COR-L47 (cell line): ENCODE measurements around the gene SLC13A3.
"Not testable (repeated sequence)": the region's sequence is repeated elsewhere in the genome, so short reads cannot be mapped to it uniquely, and the experiment has no call there.

Experiments
- DNase-seq: peaks from one replicate; lab custom pipeline; 2025; lab: John Stamatoyannopoulos, UW

The SLC13A3 gene

DNA sequence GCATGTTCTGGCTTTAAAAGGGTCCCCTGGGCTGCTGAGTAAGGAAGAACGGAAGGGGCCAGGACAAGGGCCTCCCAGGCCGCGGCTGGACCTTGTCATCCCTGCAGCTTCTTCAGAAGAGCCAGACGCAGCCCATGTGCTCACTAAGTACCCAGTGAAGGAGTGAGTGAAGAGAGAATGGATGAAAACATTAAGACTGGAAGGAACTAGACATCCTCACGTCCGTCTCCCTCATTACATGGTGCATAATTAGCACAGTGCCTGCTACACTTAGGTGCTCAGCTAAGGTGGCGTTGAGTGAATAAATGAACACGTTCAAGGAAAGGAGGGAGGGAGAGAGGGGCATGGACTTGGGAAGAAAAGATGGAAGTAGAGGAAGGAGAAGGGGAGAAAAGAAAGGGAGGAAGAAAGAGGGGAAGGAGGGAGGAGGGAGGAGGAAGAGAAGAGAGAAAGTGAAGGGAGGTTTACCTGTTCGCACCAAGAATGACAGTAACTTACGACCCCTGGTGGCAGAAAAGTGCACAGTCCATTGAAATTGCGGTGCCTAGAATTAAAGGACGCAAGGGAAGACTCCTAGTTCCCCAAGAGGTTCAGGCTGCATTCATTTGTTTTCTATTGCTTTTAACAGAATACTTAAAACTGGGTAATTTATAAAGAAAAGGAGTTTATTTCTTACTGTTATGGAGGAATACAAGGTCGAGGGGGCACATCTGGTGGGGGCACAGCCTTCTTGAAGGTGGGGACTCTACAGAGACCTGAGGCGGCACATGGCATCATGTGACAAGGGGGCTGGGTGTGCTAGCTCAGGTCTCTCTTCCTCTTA lies 30.0 kb upstream of the SLC13A3 start:
- peak; percentile 22 for DNase-seq

DNA sequence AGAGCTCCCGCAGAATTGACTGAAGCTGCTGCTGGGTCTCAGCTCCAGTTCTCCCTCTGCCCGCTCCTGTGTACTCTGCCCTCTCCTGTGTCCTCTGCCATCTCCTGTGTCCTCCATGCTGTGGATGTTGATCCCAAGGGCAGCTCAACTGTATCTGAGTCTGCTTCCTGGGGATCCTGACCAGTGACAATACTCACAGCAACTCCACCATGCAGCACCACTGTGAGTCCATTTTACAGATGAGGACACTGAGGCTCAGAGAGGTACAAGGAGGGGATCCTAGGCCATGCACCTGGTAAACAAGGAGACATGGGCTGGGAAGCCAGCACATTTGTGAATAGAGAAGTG lies 29.4 kb upstream of the SLC13A3 start:
- DNase-seq, result no peak

DNA sequence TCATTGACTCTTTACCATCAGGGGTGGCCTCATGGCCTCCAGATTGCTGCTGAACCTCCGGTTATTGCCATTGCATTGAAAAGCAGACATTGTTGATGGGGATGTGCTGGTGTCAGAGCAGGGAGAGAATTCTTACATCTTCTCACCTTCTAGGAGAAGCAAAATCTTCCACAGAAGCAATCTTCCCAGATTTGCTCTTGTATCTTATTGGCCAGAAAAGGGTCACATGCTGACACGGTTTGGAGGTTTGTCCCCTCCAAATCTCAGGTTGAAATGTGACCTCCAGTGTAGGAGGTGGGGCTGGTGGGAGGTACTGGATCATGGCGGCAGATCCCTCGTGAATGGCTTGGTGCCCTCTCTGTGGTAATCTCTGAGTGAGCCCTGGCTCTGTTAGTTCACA lies 27.3 kb upstream of the SLC13A3 start:
- no peak for DNase-seq

DNA sequence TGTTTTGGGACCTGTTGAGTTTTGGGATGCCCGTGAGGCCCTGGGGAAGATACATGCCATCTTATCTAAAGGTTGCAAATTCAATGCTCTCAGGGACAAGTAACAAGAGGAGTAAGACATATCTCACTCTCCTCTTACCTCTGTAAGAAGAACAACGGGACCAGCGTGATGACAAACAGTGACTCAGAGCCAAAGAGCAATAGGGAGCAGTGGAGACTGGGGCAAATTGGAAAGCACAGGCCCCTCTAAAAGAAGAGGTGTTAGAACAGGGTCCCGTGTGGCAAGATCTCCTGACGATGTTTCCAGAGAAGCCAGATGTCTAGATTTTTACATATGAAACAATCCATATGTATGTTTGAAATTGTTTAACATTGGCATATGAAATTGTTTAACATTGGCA lies 26.3 kb upstream of the SLC13A3 start:
- DNase-seq, result no peak

DNA sequence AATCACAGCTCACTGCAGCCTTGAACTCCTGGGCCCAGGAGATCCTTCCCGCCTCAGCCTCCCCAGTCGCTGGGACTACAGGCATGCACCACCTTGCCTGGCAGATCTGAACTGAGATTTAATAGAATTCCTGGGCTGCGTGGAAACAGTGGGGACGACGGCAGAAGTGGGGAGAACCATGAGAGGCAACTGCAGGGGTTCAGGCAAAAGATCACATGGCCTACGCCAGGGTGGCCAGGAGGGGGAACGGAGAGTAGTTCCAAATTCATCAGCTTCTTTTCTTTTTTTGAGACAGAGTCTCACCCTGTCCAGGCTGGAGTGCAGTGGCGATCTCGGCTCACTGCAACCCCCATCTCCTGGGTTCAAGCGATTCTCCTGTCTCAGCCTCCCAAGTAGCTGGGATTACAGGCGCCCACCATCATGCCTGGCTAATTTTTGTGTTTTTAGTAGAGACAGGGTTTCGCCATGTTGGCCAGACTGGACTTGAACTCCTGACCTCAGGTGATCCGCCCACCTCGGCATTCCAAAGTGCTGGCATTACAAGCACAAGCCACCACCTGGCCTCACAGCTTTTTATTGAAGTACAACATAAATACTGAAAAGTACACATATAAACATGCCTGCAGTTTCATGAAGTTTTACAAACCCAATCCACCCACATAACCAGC lies 25.5 kb upstream of the SLC13A3 start:
- not testable (repeated sequence) for DNase-seq

DNA sequence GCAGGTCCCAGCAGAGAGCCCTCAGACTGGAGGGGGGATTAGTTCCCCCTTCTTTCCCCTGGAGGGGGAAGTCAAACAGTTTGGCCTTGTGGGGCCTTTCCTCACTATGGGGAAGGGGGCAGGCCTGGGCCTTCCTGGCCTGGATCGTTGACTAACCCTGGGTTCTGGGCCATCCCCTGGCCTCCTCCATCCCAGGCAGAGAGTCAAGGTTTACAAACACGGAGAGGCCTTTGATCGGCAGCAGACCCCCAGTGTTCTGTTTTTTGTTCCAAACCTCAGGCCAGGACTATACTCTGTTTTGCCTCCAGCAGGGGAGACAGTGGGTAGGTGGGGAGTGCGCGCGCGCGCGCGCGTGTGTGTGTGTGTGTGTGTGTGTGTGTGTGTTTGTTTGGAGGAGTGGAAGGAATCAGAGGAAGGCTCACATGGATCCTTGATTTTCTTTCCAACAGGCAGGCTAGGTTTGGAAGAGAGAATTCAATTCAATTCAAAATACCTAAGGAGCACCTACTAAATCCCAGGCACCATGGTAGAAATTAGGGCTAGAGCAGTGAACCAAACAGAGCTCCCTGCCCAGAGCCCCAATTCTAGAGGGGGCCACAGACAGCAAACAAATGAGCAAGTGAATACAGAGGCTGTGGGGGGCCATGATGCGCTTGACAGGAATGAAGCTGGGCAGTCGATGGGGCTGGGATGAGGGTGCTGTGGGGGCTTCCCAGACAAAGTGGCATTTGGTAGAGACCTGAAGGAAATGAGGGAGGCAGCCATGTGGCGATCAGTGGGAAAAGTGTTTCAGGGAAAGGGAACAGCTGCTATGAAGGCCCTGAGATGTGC lies 23.2 kb upstream of the SLC13A3 start:
- no peak for DNase-seq

DNA sequence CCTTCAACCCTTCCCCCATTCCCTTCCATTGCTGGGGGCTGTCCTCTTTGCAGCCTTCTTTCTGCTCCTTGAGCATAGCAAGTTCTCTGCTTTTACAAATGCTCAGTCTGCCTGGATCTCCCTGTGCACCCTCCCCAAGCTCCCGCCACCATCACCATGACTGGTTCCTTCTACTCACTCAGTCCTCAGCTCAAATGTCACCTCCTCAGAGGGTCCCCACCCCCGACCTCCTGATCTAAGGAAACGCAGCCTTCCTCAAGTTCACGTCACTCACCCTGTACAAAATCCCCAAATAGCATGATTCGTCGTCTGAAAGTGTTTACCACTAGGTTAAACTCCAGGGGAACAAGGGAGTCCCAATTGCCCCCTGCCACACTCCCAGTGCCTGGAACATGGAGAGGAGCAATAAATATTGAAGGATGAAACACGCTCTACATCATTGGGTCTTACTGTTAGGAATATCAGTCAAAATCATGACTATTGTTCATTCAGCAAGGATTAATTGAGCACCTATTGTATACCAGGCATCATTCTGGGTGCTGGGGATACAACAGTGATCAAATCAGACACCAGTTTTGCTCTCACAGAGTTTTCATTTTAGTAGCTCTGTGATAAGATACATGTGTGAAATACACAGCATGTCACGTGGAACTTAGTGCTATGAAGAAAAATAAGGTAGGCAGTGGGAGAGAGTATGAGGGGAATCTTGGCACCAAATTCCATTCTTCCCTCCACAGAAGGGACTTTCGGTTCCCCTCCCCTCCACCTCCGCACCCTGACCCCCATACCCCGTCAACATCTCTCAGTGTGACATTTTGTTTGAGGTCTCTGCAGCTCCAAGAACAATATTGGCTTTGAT lies 22.4 kb upstream of the SLC13A3 start:
- no peak for DNase-seq

DNA sequence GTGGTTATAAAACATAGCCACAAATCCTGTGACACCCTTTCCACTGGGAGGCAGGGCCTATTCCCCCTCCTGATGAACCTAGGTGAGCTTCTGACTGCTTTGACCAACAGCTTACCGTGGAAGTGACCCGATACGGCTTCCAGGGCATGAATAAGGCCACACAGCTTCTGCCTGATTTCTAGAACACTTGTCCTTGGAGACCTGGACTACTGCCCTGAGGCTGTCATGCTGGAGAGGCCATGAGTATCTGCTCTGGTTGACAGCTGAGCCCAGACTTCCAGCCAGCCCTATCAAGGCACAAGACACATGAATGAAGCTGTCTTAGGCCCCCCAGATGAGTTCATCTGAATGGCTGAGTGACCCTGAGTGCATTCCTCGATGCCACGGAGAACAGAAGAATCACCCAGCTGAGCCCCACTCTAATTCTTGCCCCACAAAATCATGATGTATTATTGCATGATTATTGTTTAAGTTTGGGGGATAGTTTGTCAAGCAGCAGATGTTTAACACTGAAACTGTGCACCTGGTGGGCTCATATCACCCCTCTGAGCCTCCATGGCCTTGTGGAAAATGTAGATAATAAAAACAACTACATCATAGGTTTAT lies 21.4 kb upstream of the SLC13A3 start:
- no peak for DNase-seq

DNA sequence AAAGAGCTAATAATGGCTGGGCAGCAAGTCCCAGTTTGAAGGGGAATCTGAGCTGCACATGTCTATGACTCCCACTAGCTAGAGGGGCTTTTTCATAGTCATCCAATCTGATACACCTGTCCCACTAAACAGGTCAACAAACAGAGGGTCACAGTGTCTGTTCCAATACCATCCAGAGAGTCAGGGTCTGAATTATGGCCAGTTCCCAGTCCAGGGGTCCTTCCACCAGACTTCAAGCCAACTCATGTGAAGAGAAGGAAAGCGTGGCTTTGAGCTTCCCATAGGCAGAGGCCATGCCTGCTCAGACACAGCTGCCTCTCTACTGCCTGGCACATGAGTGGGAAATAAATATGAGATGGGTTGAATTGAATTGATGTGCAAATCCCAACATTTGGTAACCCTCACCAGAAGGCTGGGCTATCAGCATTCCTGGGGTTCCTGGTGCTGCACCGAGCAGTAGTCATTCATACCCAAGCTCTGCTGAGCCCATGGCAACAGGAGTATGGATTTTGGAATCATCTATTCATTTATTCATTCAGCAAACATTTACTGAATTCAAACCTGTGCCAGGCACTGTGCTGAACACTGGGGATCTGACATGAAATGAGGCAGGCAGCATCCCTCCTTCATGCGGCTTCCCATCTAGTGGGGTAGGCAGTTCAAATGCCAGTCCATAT lies 20.7 kb upstream of the SLC13A3 start:
- no peak for DNase-seq

DNA sequence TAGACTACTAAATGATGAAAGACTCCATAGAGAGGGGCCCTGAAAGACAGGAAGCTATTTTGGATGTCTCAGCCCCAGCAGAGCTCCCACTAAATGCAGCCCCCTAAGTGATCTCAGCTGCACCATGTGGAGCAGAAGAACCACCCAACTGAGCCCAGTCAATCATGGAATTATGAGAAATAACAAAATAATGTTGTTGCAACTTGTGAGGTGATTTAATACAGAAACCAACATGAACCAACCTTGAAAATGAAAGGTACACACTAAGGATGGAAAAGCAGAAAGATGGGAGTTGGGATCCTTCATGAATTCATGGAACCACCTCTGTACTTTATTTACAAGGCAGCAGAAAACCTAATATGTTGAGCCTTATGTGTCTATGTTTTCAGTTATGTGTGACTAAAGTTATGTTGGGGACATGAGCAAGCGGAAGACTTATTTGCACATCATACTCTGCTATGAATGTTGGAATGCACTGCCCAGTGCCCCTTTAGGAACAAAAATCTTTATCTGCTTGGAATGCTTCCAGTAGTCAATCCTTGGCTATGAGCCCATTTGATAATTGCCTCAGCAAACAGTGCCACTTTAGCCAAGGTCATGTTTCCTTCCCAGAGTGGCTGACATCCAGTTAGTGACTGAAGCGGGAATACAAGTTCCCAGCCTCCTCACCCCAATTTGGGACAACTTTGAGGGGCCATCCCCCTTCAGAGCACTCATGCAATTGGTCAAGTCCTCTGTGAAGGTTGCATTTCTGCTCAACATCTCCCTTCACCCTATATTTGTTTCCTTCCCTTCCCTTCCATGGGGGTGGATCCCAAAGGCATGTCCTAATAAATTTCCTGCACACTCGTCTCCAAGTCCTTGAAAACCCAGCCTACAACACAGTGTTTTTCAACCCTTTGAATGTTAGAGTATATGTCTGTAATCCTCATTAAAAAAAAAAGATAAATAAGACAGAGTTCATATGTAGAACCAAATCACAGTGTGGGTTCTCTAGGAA lies 19.6 kb upstream of the SLC13A3 start:
- no peak for DNase-seq

DNA sequence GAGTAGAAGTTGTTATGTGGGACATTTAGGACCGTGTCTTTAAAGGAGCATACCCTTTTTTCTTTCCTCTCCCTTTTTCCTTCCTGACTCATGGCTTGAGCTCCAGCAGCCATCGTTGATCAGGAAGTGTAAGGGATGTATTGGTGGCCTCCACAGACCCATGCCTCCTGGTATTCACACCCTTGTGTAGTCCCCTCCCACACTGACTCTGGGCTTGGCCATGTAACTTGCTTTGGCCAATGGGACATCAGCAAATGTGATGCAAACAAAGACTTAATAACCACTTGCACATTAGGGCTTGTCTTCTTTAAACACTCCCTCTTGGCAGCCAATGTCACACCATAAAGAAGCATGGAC lies 18.9 kb upstream of the SLC13A3 start:
- DNase-seq, result no peak

DNA sequence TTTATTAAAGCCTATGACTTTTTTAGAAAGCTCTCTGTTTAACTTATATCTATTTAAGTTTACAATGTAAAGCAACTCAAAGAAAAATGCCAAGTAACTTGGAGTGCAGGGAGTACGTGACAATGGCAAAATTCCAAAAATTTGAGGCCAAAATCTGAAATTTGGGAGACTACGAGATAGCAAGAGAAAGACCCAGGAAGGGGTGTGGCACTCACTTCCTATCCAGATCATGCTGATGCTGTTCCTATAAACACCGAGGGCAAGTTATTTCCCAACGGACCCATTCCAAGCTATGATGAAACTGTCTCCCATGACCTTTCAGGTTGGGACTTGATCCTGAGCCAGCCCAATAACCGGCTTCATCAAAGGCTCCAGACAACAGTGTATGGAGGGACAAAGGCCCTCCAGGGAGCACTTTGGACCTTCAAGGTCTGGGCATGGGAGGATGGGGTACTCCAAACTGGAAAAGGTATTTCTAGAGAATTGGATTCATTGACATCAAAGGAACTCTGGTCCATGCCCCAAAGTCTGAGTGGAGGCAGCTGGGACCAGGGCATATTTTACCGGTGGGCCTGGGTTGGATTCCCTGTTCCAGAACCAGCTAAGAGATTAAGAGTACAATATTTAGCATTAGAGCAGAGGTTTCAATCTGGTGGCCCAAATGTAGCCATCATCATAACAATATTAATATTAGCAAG lies 15.7 kb upstream of the SLC13A3 start:
- DNase-seq, result no peak

DNA sequence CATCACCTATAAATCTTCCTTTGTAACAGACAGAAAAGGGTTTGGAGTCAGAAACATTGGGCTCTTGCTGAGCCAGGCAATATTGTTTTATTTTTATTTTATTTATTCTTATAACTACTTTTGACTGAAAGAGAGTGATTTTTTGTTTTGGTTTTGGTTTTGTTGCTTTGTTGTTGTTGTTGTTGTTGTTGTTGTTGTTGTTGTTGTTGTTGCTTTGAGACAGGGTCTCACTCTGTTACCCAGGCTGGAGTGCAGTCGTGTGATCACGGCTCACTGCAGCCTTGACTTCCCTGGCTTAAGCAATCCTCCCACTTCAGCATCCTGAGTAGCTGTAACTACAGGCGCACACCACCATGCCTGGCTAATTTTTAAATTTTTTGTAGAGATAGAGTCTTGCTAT lies 15.0 kb upstream of the SLC13A3 start:
- no peak for DNase-seq

DNA sequence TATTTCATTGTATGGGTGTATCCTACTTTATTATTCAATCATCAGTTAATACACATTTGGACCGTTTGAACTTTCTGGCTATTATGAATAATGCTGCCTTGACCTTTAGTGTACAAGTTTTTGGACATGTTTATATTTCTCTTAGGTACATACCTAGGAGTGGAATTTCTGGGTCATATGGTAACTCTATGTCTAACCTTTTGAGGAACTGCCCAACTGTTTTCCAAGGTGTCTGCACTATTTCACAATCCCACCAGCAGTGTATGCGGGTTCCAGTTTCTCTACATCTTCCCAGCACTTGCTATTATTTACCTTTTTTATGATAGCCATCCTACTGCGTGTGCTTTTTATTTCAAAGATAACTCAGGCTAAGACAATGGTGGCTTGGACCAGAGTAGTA lies 14.3 kb upstream of the SLC13A3 start:
- no peak for DNase-seq

DNA sequence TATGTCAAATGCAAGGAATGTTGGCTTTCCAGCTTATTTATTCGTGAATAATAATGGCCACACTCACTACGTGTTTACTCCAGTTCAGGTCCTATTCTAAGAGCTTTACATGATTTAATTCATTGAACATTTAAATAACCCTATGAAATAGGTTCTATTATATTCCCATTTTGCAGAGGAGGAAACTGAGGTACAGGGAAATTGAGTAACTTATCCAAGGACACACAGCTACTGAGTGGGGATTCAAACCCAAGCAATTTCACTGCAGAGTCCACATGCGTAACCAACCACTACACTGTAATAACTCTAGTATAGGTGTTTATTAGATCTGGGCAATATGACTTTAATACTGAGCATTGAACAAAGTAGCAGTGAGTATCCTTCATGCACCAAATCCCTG lies 12.3 kb upstream of the SLC13A3 start:
- DNase-seq, result no peak

DNA sequence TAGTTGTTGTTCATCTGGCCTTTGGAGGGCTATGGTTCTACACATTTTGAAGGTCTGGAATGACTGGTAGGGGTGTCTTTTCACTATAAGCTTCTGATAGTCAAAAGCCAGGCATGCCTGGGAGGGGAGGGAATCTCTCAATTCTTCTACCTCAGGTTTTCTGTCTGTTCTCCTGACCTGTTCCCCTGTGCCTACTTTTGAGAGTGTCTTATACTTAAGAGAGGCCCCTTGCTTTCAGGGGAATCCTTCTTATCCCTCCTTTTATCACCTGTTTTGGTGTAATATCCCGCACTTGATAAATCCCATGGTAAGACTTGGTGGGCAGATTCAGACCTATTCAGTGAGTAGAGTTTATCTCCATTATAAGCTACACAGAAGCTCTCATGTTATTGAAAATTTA lies 10.4 kb upstream of the SLC13A3 start:
- no peak for DNase-seq

DNA sequence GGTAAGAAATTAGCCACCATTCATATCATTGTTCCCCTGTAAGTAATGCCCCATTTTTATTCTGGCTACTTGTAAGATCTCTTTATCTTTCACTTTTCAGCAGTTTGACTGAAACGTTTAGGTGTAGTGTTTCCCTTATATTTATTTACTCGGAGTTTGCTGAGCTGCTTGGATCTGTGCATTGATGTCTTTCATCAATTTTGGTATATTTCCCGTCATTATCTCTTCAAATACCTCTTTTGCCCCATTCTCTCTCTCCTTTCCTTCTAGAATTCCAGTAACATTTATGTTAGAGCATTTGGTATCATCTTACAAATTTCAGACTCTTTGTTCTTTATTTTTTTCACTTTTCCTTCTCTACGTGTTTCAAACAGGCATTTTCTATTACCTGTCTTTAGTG lies 9.2 kb upstream of the SLC13A3 start:
- DNase-seq, result no peak

DNA sequence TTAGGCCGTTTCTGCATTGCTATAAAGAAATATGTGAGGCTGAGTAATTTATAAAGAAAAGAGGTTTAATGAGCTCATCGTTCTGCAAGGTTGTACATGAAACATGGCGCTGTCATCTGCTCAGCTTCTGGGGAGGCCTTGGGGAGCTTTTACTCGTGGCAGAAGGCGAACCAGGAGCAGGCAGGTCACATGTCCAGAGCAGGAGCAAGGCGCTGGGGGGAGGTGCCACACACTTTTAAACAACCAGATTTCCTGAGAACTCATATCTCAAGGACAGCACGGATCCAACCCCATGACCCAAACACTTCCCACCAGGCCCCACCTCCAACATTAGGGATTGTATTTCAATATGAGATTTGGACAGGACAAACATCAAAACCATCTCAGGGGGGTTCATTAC lies 6.4 kb upstream of the SLC13A3 start:
- DNase-seq, result no peak

DNA sequence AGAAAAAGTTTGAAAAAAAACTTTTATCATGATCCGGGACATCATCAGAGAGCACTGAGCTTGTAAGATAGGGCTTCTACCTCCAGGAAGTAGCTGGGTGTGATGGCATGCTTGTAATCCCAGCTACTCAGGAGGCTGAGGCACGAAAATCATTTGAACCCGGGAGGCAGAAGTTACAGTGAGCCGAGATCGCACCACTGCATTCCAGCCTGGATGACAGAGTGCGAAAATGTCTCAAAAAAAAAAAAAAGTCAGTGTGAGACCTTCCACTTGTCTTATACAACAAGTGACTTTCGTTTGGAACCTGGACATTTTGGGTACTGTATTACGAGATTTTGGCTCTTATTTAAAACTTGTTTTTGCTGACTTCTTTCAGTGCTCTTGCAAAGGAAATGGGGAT lies 5.9 kb upstream of the SLC13A3 start:
- DNase-seq, result no peak
